Stimulated activated CD4-positive, alpha-beta T cell treated with anti-CD3 and anti-CD28 coated beads, TNF-alpha, amount 100 ng/mL, for 48 hours (primary cell): ENCODE data around the gene SEMA4A.
A peak's percentile ranks its signal among the peaks of the same experiment; 100 is the strongest.

Experiments used
- DNase-seq, 3 donors: peaks; one replicate each; pipeline ENCODE4 v3.0.0-alpha.2; 2020; ENCODE audit warnings: low read depth in 3 of 3

The SEMA4A gene

DNA sequence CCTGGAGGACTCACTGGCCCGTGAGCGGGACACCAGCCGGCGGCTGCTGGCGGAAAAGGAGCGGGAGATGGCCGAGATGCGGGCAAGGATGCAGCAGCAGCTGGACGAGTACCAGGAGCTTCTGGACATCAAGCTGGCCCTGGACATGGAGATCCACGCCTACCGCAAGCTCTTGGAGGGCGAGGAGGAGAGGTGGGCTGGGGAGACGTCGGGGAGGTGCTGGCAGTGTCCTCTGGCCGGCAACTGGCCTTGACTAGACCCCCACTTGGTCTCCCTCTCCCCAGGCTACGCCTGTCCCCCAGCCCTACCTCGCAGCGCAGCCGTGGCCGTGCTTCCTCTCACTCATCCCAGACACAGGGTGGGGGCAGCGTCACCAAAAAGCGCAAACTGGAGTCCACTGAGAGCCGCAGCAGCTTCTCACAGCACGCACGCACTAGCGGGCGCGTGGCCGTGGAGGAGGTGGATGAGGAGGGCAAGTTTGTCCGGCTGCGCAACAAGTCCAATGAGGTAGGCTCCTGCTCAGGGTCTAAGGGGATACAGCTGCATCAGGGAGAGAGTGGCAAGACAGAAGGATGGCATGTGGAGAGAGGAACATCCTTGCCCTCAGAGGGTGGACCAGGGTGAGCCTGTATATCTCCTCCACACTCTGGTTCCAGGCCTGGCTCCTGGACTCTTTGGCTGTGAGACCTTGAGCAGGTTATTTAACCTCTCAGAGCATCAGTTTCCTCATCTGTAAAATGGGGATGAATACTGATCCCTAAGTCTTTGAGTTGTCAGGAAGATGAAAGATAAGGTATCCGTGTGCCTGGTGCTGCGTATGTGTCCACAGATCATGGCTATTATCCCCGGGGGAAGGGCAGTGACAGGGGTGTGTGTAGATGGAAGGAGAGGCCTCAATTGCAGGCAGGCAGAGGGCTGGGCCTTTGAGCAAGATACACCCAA, 17.2 kb upstream of the SEMA4A start:
- no peak for DNase-seq

DNA sequence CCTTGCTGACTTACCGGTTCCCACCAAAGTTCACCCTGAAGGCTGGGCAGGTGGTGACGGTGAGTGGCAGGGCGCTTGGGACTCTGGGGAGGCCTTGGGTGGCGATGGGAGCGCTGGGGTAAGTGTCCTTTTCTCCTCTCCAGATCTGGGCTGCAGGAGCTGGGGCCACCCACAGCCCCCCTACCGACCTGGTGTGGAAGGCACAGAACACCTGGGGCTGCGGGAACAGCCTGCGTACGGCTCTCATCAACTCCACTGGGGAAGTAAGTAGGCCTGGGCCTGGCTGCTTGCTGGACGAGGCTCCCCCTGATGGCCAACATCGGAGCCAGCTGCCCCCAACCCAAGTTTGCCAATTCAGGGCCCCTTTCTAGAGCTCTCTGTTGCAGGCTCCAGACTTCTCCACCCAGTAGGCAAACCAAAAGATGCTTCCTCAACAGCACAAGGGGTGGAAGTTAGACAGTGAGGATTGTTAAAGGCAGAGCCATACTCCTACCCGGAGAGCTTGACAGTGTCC, 16.4 kb upstream of the SEMA4A start:
- no peak for DNase-seq

DNA sequence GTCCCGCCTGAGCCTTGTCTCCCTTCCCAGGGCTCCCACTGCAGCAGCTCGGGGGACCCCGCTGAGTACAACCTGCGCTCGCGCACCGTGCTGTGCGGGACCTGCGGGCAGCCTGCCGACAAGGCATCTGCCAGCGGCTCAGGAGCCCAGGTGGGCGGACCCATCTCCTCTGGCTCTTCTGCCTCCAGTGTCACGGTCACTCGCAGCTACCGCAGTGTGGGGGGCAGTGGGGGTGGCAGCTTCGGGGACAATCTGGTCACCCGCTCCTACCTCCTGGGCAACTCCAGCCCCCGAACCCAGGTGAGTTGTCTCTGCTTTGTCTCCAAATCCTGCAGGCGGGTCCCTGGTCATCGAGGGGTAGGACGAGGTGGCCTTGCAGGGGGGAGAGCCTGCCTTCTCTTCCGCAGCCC, 14.9 kb upstream of the SEMA4A start:
- no peak for DNase-seq

DNA sequence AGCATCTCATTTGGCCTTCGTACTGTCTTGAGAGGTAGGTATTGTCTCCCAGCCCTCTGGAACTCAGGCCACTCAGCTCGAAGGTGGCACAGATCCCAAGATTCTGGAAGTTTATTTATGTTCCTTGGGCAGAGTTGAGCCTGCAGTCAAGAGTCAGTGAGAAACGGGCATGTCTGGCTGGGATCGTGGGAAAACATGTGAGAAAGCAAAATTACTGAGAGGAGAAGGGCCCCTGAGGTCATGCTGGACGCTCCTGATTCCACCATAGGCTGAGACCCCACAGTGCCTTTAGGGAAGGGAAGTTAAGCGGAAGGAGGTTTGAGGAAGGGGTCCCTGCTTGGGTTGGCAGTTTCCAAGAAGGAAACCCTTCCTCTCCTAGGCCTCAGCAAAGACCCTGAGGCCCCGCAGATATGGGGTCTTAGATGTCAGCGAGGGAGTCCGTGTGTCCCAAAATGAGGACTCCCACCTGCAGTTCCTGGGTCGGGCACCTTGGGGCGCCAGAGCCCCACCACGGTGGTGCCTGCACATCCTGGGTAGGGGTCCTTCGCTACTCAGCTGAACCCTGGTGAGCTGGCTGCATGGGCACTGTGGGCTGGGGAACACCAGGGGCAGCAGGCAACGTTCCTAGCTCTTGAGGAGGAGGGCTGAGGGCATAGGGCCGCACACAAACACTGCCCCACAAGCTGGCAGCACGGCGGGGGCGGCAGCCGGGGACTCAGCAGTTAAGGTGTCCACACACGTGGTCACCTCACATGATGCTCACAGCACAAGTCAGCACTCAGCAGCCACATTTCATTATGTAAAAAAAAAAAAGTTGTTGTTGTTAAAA, 12.3 kb upstream of the SEMA4A start:
- no peak for DNase-seq

DNA sequence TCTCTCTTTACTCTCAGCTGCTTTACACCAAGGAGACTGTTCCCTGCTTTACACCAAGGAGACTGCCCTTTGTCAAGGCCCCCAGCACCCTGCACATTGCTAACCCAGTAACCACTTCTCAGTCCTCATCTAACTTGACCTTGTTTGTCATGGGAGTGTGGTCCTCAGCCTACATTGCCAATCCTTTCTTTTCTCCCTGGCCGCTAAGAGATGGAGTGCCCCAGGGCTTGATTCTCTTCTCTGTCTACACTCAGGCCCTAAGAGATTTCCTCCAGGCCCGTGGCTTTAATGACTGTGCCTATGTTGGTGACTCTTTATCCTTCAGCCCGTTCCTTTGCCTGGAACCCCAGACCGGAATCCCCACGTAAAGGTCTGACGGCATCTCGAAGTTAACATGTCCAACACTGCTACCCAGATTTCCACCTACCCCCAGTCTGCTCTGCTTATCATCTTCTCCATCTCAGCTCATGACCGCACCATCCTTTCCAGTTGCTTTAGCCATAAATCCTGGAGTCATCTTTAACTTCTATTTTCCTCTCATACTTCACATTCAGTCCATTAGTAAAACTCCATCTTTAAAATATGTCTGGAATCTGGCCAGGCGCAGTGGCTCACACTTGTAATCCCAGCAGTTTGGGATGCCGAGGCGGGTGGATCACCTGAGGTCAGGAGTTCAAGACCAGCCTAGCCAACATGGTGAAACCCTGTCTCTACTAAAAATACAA, 9.5 kb upstream of the SEMA4A start:
- no peak for DNase-seq

DNA sequence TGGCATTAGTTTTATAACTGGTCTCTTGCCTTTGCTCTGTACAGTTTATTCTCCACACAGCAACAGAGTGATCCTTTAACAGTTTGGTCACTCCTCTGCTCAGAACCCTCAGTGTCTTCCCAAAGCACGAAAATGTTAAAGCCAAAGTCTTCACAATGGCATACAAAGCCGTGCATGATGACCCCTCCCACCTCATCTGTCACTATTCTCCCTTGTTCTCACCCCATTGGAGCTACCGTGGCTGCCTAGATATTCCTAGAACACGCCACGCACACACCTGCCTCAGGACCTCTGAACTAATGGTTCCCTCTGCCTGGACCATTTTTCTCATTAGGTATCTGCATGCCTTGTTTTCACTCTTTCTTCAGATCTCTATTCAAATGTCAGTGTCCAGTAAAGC, 8.6 kb upstream of the SEMA4A start:
- DNase-seq, result no peak

DNA sequence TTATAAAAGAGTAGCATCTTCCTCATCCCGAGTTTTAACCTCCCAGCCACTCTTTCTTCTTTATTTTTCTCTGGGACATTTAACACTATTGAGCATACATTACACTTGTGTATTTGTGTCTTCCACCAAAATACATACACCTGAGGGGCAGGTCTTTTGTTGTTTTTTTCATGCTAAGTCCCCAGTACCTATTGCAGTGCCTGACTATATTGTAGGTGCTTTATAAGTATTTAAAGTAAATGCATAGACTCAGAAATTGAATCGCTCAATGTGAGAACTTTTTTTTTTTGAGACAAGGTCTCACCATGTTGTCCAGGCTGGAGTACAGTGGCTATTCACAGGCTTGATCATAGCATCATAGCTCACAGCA, 7.8 kb upstream of the SEMA4A start:
- DNase-seq, result no peak

DNA sequence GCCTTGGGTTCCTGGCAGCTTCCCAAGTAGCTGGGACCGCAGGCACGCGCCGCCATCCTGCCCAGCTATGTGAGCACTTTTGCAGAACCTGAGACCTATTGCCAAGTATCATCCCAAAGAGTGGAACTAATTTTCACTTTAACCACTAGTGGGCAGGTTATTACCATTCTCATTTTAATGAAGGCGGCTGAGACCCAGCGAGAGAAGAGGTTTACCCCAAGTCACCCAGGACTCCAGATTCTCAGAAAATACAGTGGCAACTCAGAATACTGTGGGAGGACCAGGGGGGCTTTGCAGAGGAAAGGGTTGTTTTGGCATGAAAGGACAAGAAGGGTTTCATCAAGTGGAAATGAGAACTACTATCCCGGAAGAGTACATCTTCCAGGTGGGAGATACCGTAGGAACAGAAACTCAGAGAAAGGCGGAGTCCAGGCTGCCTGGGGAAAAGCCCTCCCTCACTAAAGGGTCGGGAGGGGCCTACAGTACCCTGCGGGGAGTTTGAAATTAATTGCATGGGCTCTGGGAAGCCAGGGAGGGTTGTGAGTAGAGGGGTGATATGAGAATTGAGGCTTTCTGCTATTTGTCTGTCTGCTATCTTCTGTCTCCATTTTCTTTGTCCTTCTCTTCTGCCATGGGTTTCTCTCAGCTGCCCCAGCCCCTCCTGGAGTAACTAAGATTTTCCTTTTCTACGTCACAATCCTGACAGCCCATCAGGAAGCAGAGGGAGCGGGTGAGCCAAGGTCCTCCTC, 7.2 kb upstream of the SEMA4A start:
- DNase-seq, result no peak

DNA sequence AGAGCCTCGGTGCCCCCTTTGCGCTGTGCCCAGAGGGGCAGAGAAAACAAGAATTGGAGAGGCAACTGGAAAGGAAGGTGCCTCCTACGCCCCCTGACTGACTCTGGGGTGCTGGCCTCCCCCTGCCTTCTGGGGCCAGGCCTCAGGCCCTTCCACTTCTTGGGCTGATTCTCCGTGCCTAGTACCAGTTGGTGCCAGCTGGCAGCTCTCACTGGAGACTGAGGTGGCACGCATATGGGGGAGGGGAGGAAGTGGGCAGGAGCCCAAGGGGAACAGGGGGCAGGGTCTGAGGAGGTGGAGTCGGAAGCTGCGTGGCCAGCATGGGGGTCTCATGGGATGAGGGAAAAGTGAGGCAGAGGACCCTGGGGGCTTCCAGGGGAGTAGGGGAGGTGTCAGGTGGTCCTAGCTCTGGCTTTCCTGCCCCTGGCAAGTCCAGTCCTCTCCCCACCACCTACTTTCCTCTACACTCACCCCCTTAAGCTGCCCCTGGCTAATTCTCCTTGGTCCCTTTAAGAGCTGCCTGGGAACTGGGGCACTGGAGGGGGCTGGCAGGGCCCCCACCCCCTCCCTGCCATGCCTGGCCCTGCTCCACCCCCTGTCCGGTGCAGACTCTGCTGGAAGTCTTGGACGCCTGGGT, 6.5 kb upstream of the SEMA4A start:
- DNase-seq, result no peak

DNA sequence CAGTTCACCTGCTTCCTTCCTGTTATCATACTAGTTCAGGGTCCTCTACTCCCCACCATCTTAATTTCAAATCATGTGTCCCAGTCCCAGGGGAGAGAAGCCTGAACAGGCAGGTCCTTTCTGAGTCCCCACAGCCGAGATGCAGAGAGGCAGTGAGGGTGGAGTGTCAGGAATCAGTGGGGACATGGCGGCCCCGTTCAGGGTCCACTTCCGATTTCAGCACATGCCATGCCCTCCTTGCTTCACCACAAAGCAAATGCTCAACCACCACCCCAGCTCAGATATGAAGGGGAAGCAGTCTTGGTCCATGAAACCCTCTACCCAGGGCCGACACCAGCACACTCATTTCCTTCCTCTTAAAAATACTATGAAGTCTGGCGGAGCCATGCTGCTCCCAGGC, 5.2 kb upstream of the SEMA4A start:
- DNase-seq, result no peak

DNA sequence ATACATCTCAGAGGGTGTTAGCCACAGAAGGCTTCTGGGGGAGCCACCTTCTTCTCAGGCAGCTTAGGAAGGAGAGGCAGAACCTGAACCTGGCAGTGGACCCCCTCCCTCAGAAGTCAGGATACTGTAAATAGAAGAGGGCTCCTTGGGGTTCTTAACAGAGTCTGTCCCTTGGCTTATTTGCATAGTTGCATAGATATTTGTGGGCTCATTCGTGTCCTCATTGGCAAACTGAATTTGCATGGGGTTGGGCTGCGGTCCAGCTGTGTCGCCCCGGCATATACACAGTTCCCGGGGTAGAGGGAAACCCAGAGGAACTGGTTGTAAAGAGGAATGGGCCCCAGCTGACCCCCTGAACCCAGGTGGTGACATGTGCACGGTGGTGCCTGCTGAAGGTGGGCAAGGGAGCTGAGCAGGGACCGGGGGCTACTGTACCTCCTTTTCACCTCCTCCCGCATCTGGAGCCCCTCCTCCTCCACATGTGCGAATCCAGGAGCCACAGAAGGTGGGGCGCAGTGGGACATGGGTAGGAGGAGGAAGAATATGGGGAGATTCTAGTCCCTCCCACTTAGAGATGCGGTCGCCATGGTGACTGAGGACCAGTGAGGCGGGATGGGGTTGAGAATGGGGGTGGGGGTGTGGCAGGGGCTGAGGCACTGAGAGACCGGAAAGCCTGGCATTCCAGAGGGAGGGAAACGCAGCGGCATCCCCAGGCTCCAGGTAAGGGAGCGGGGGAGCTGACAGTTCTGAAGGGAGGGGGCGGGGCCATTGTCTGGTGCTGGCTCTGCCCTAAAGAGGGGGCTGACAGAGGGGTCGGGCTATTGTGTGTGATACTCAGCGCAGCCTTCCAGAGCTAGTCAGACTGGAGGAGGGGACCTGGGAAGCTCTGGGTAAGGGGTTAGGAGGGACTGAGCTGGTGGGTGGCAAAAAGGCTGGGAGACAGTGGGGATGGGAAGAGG, 3.7 kb upstream of the SEMA4A start:
- DNase-seq, result no peak

DNA sequence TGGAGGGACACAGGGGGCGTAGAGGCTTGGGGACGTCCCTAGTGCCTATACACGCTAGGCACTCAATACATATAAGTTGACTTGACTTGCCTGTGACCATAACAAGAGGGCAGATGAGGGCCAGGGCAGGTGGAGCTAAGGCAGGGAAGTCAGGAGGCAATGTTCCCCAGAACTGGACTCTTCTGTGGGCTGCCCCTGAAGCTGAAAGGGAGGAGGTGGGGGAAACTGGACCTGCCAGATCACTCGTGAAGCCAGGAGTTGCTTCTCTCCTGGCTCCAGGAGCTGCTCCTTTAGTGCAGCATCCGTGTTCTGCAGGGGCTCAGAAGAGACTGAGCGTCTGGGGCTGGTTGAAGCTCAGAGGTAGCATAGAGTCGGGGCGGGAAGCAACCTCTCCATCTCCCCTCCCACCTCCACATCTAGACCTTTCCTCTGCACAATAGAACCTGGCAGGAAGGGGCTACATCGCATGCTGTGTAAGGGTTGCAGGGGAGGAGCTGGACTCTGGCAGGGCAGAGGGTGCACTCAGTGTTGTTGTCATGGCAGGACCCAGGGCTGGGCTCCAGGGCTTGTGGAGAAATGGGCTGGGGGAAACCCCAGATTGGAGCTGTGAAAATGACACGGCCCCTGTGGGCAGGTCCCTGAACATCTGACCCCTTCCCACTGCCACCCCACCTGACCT, 2.9 kb upstream of the SEMA4A start:
- DNase-seq, result no peak

DNA sequence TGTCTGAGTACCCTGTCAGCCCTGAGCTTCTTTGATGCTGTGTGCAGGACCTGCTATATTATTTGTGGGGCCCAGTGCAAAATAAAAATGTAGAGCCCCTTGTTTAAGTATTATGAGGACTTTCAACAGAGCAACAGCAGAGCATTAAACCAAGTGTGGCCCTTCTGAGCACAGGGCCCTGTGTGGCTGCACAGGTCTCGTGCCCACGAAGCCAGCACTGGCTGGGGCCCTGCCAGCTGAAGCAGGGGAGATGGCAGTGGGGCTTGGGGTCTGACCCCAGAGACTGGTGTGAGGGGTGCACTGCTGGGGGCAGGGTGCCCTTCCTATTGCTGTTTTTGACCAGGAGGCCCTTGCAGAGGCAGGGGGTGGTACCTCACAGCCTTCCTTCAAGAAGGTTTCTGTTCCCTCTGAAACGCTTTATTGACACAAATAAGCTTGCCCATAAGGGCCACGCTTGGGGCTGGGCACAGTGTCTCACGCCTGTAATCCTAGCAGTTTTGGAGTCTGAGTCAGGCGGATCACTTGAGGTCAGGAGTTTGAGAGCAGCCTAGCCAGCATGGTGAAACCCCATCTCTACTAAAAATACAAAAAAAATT, 2.2 kb upstream of the SEMA4A start:
- DNase-seq, result no peak

DNA sequence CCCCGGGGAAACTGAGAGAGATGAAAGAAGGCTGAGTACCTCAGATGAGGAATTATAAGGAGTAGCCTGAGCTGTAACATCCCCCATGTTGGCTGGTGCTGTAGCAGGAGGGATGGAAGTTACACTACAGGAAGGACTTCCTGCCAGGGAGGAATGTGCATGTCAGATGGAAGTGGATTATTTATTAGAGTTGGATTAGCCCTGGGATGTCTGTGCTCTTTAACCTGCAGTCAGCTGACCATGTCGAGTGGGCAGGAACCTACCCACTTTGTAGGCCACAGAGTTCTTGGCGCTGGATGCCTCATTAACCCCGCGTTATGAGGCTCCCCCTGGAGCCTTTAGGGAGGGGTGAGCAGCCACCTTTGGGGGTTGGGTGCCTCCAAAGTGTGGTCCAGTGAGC, 757 bp upstream of the SEMA4A start:
- DNase-seq, result no peak

DNA sequence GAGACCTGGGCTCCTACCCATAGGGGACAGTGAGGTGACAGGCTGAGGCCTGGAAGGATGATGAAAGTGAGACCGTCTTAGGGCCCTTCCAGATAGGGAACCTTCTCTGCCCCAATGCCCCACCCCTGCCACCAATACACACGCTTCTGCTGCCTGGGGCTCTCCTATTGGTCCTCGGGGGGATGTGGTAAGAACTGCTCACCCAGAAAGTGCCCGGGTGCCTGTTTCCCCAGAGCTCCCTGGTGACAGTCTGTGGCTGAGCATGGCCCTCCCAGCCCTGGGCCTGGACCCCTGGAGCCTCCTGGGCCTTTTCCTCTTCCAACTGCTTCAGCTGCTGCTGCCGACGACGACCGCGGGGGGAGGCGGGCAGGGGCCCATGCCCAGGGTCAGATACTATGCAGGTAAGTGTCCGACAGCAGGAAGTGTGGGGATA, 948 bp downstream of the SEMA4A start:
- DNase-seq, result peak in 2 of 3 donors; percentile 50 to 66

DNA sequence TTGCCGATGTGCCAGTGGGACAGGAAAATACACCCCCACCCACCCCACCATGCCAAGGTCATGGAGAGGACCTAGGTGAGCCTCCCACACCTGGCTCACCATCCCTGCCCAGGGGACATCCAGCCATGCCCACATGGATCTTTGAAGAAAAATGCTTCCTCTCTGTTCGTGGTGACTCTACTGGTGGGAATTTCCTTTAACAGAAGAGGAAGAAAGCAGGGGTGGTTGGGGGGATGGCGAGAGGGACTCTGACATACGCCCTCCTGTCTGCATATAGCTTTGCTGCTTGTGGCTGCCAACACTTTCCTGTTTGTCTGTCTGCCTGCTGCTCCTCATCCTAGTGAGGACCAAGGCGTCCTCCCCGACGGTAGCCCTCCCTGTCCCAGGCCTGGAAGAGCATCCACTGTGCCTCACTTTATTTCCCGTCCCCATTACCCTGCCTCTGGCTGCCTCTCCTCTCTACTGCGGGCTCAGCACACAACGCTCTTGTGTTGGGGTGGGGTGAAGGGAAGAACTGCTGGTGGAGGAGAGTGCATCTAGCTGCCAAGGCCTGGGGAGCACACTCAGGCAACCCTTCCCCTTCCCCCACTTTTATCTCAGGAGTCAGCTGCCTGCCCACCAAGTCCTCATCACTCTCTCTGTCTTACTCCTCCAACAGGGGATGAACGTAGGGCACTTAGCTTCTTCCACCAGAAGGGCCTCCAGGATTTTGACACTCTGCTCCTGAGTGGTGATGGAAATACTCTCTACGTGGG, 2.5 kb downstream of the SEMA4A start:
- no peak for DNase-seq

DNA sequence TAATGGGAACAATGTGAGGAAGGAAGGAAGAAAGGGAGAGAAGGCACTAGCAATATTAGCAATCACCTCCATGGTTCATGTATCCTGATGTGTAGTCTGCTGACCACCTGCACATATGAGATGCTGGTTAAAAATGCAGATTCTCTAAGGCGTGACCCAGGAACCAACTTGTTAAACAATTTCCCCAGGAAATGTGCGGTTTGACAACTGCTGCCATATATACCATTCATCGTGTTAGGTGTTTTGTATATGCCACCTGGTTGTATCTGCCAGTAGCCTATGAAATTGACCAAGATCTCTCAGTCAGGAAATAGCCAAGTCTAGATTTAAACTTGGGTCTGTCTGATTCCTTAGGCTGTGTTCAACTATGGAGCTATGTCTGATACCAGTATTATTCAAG, 4.1 kb downstream of the SEMA4A start:
- no peak for DNase-seq

DNA sequence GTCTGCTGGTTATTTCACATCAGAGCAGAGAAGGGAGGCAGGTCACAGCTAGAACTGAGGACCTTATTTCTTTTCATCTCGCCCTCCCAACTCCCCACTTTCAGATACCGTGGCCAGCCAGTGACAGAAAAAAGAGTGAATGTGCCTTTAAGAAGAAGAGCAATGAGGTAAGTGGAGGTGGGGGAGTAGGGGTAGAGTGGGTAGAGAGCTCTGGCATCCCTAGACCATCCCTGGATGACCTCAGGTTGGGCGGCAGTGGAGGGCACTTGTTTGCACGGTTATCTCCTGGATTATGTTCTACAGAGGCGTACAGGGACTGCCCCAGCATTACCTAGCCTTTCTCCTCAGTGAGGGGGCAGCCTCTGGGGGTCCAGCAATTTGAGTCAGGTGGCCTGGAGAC, 4.6 kb downstream of the SEMA4A start:
- DNase-seq, result no peak
